HG03575 (cell line): Measurements from ENCODE around the gene DDAH2.

Source experiments
- ATAC-seq: cut with Tn5 transposase; IDR thresholded peaks from one replicate; pipeline ENCODE4 v1.9.1; 2021; ENCODE audit not compliant: unreplicated experiment, insufficient number of reproducible peaks, low FRiP score; ENCODE audit errors: extremely low read depth

DDAH2 gene

DNA sequence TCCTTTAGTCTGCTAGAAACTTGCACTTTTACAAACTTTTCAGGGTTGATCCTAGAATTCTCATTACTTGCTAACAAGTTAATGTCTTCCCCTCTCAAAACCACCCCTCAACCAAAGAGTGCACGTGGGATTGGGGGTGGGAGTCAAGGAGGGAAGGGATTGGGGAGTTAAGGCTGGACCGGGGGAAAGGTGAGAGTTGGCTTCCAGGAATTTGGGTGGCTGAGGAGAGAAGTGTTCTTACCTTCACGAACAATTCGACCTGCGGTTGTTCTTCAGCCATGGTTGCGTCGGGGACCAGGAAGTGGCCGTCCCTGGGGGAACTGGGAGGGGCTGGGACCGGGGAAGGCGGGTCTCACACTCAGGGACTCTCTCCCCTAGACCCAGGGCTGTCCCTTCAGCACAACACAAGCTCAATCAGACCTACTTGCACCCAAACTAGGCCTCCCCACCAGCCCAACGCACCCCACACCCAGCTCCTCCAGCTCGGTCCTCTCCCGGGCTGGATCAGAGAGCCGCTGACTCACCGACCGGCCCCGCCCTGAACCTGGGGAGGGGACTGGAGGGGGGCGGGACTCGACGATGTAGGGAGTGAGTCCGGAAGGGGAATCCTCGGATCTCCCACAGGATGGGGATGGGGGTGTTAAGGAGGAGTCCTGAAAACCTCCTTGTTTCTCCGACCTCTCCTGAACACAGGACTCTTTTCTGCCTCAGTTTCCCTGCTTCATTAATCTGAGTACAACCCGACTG is 7.1 kb upstream of the DDAH2 start, which contains the start of gene CLIC1:
CLIC1 (minus strand) TSS at position 510 of the 747 bp plus-strand sequence; CDS start at position 280, 230 bp downstream.
- ATAC-seq, result no peak

DNA sequence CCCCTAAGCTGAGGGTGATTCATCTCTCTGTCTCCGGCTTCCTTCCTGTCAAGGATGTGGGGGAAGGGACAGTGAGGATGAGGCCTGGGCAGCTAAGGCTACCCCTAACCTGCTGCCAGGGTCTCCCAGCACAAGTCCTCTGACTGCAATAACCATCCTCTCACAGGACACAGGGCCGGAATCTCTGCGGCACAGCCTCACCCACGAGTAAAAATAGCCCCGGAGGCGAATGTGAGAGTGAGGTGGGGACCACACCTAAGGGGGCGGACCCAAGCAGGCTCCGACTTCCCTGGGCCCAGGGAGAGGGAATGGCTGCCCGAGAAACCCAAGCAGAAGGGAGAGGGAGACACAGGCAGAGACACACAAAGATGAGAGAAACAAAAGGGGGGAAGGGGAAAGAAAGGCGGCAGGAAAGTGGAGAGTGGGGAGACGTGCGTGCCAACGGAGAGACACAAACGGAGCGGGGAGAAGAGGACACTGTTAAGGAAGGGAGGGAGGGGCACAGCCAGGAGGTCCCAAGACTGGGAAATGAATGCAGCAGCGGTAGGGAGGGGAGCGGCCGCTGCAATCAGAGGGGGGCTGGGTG is 5.8 kb upstream of the DDAH2 start:
- no peak for ATAC-seq

DNA sequence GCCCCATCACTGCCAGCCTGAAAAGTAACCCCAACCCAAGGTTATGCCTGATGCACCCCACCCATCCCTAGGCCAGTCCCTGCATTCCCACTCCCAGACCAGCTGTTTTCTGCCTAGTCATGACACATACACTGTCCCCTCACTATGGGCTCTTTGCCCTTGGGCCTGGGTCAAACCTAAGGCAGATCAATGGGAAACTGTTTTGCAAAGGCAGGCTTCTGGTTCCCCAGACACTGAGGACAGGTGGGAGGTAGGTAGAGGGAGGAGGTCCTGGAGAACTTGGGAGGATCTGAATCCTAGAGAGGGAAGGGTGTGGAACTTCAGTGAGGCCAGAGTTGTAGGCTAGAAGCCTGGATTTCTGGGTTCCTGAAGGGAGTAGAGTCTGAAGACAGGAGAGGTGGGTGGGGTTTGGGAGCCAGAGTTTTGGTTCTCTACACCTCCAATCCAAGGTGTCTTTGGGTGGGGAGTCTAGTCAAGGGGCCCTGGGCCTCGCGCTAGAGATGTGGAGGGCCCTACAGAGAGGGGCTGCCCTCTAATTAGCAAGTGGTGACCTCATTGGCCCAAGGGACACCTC is 5.2 kb upstream of the DDAH2 start:
- ATAC-seq, result no peak

DNA sequence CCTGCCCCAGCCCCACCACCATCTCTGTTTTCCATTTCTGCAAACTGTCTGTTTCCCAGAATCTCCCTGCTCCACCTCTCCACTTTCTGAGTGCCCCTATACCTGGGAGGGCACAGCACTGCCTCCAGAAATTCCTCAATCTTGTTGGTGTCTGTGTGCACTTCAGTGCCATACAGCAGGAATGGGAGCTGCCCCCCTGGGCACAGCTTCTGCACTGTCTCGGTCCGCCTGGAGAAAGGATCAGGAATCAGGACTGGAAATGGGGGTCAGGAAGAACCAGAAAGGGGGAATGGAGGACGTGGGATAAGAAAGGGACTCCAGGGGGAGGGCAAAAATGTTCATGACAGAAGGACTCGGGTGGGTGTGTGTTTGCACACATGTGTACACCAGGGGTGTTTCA is 4.6 kb upstream of the DDAH2 start:
- ATAC-seq, result no peak

DNA sequence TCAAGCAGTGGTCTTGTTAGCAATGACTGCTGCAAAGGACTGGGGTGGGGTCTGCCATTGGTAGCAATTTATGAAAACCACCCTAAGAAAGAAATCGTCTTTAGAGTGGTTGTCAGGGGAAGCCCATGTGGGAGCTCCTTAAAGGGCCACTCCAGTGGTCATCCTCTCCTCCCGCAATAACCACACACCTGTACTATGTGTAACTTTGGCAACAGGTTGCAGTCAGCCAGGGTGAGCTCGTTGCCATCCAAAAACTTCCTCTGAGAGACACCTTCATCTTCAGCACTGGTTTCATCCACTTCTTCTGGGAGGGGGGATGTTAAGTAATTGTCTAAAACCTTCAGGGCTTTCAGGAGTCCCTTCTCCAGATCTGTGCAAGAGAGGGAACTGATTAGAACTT is 2.9 kb upstream of the DDAH2 start:
- no peak for ATAC-seq

DNA sequence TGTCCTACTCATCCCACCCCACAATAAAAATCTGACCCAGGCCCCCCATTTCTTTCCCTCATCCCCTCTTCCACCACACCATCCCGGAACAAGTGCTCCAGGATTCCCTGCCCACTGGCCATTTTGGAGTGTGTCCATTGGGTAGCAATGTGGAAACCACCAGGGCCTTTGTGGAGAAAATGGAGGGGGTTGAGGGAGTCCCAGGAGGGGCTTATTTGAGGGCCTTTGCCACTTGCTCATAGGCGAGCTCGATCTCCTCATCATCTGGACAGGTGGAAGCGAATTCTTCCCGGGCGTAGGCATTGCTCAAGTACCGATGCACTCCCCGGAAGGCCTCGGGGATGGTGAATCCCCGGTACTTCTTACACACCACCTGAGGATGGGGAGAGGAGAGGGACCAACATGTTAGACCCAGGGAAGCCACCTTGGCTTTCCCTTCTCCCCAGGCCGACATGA is 1.6 kb upstream of the DDAH2 start:
- no peak for ATAC-seq

DNA sequence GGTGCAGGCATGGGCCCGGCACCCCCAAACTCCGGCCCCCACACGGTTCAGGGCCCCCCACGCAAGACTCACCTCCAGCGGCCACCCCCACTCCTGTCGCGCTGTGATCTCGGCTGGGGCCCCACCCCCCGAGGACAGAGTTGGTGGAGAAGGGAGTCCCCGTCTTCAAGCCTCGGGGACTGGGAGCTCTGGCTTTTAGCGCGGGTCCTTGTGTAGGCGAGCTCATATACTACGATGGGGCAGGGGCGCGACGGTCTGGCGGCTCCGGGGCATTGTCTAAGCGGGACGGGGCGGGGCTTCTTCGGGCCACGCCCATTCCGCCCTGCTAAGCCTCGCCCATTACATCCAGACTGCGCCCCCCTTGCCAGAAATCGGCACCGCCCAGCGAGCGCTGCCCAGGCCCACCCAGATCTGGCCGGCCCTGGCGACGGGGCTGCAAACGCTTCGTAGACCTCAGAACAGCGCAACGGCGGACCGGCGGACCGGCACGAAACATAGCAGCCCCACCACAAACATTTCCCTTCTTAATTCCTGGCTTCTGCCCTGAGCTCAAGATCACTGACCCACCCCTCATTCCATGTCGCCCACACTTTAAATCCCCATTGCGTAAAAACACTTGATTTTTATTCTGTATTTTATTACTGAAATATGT is 1.0 kb upstream of the DDAH2 start:
- ATAC-seq, result no peak

DNA sequence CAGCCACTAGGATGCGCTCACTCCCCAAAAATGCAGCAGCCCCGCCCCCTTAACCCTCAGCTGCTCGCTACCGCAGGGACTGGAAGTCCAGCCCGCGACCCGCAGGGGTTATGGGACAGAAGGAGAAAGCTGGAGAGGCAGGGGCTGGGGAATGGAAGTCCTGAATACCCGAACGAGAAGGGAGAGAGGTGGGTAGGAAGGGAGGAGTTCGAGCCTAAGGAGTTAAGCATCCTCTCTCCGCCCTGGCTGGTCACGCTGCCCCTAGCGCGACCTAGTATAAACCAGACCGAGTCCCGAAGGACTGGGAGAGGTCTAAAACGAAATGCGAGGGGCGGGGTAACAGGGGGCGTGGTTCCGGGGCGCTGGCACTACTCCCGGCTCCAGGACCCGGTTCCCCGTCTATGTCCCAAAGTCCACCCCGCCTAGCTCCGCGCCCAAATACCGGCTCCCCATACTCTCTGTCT is 448 bp upstream of the DDAH2 start:
- no peak for ATAC-seq

DNA sequence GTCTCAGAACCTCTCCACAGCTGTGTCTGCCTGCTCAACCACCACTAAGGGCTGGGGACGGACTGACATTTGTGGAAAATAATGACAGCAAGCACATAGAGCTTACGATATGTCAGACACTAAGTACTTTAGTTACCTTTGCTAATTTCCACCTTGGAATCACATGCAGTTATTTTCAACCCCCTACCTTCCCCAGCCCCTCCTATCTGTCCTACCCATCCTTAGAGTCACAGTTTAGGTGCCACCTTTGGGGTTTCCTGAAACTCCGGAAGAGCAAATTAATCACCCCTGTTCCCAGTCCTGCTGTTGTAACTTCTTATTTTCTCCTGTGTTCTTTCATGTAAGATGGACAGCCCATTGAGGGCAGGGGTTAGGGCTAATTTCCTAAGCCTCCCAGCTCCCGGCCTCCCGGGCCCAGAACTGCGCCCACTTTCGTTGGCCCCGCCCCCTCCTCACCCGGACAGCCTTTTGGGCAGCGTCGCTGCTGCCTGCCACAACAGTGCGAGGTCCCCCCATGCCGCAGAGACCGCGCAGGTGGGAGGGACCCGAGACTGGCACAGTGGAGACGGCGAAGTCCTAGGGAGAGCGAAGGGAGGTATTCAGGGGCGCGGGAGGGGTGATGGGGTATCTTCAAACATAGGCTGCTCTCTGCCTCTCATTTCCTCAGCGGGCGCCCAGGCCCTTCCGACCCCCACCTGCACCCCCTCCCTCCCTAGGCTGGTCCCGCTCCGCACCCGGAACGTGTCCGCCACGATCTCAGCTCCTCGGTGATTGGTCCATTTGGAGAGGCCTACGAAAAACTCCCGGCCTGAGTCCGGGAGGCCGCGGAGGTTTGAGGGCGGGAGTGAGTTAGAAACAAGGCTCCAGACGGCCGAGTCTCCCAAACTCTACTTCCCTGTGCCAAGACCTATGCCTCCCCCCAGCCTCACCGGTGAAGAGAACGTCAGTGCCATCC is 1.1 kb downstream of the DDAH2 start:
- ATAC-seq, result no peak

DNA sequence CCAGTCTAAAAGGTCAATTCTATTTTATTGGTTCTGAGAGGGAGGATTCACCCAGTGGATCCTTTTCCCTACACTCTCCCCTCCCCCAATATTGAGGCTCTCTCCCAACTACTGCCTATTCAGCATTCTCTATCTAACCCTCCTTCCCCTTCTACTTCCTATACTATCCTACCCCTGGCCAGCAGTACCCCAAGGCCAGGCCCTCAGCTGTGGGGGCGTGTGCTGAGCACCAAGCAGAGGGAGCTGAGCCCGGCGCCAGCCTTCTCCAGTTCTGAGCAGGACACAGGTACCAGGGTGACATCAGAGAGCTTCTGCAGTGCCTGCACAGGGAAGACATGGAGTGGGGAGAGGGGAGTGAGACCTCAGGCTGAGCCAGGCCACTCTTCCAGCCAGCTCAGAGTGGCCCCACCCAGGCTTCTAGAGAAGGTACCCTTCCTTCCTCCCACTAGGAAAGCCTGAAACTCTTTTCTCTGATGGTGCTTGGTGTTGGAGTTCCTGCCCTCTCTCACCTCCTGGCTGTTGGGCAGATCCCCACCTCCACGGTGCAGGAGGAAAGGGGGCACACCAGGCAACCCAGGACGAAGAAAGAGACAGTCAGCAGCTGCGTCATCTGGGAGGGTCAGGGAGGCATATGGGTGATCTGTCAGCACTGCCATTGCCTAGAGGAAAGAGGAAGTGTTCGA is 1.9 kb downstream of the DDAH2 start:
- ATAC-seq, result no peak

DNA sequence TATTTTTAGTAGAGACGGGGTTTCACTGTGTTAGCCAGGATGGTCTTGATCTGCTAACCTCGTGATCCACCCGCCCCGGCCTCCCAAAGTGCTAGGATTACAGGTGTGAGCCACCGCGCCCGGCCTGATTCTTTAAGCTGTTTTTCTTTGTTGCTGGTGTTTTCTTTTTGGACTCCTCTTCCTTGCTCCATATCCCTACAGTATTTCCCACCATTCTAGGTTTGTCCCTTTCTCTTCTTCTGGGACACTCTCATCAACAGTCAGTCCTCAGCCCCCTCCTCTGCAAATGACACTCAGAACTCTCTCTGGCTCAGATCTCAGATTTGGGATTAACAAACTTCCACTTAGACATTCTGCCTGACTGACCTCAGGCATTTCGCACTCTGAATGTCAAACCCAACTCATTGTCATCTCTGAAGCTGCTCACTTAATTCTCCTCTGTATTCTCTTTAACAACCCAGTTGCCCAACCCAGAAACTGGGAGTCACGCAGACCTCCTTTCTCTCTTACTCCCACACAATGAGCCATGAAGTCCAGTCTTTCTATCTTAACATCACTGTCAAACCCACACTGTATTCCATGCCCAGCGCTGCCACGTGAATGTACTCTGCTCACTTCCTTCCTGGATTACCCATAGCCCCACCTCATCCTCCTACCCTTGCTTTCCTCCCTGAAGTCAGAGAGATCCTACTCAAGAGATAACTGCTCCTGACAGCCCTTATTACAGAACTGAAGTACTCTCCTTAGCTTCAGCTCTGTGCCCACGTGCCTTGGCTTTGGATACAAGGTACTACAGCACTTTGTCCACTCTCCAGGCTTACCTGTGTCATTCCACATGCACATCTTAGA is 3.4 kb downstream of the DDAH2 start:
- ATAC-seq, result no peak

DNA sequence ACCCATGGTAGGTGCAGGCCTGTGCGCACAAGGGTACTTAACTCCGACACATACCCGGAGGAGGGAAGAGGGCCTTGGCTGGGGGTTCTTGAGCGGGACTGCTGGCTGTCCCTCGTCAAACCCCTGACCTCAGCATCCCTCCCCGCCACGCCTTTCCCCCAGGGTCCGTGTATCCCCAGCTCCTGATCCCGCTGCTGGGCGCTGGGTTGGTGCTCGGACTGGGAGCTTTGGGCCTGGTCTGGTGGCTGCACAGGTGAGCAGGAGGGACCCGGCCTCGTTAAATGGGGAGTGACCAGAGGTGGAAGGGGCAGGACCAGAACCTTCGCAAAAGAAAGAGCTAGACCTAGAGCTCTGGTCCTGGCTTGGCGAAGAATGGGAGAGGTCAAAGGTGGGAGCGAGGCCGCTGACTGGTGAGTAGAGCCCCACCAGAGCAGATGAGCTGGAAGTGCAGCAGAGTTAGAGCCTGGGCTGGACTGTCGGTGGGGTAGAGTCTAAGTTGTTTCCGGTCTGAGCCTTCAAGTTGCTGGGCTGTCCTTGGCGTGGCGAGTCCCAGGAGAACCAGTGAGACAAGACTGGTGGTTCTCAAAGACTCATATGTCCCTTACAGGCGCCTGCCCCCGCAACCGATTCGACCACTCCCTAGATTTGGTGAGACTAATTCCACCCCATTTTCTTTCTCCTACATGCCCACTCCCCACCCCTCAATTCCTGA is 5.0 kb downstream of the DDAH2 start:
- no peak for ATAC-seq

DNA sequence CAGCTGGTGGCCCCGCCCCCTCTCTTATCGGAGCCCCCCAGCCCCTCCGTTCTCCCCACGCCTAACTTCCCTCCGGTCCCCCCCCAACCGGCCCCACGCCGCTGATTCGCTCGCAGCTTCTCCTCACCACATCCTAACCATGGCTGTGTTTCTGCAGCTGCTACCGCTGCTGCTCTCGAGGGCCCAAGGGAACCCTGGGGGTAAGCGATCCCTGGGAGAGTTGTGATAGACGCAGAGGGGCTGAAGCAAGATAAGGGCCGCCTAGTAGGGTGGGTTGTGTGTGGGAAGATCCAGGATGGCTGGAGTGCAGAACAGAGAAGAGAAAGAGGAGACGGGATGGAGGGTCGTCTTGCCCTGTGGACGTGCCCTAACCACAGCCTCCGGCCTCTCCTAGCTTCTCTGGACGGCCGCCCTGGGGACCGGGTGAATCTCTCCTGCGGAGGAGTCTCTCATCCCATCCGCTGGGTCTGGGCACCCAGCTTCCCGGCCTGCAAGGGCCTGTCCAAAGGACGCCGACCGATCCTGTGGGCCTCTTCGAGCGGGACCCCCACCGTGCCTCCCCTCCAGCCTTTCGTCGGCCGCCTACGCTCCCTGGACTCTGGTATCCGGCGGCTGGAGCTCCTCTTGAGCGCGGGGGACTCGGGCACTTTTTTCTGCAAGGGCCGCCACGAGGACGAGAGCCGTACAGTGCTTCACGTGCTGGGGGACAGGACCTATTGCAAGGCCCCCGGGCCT is 5.7 kb downstream of the DDAH2 start, which contains the start of gene MPIG6B:
MPIG6B (plus strand) TSS at position 129 of the 735 bp plus-strand sequence; CDS start at position 140, 11 bp downstream.
- ATAC-seq, result no peak

DNA sequence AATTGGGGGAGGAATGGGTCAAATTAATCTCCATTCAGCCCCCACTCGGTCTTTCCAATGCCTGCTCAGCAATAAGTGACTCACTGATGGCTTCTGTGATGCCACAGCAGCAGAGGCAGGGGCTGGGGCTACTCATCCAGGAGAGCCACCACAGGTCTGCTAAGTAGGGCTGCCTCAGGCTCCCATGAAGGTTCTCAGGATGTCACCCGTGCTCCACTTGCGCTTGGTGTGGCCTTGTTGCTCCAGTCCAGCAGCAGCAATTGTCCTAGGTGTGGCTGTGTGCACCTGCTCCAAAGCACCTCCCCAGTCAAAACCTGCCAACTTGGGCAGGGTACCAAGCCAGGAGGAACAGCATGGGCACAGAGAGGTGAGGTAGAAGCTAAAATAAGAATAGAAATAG is 6.9 kb downstream of the DDAH2 start:
- ATAC-seq, result no peak

DNA sequence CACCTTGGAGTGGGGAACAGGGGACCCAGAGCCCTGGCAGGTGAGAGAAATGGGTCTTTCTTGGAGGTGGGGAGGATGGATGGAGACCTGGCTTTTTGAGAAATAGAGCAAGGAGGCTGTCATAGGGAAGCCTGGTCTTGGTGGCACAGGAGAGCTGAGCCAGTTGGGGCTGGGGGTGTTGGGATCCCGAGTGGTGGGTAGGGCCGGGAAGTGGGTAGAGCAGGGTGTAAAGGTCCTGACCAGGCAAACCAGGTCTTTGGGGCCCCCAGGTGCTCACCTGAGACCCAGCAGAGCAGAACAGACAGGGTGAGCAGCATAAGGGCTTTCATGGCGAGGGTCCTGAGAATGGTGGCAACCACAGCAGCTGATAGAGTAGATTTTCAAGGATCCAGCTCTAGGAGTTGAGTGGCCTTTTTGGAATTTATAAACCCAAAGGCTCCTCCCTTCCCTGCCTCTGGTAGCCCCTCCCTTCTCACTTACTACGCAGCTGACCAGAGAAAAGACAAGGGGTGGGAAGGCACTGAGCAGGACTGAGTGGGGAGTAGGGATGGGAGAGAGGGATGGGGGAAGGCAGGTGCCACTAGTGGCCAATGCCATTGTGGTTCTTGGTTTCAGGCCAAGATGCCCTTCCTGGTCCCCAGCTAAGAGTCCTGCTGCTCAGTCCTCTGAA is 7.6 kb downstream of the DDAH2 start, which contains the start of gene LY6G6C:
LY6G6C (minus strand) TSS at position 396 of the 670 bp plus-strand sequence; CDS start at position 329, 67 bp downstream.
- ATAC-seq, result no peak
